Lower leg skin (tissue), 4 donors: ENCODE results near the gene ASPSCR1. TPM values are rescaled to one million over a fixed set of nuclear protein-coding genes. Genes with fewer than 3 reads are reported as not detected.

Source experiments
- DNase-seq, 2 donors: peaks; one replicate each; pipeline ENCODE4 v3.0.0-alpha.2; 2019; ENCODE audit warnings: low spot score in 2 of 2
- H3K4me3 ChIP-seq: fragments of 200-600 bp; sonication (generic); 2 replicates; pipeline ENCODE4 v1.5.1; 2017; ENCODE audit warnings: mild to moderate bottlenecking, low read depth; ENCODE audit not compliant: poor library complexity, severe bottlenecking
- CTCF ChIP-seq, 3 donors: fragments of 450-650 bp; IDR thresholded peaks; one replicate each; pipeline ENCODE4 v1.5.1; 2016; ENCODE audit warnings: antibody characterized with exemption in 3 of 3, mild to moderate bottlenecking in 3 of 3, moderate library complexity in 2 of 3
- POLR2A ChIP-seq, 2 donors: fragments of 450-650 bp; IDR thresholded peaks; one replicate each; pipeline ENCODE4 v1.6.1; 2016 to 2017; ENCODE audit warnings: antibody characterized with exemption in 2 of 2, mild to moderate bottlenecking in 1 of 2, moderate library complexity in 1 of 2
- WGBS, 2 donors: methylation state at CpG; one replicate each; pipeline ENCODE4 v1.1.5; 2018; 5-methylcytosine and 5-hydroxymethylcytosine counted together
- intact Hi-C: fragments of 100-400 bp; cut with DNase I; formaldehyde crosslinking; loops from one replicate; pipeline ENCODE4 v1.15.0; 2023; ENCODE audit warnings: low total_unique reads
- total RNA-seq, 4 donors: library from RNA; depleted of rRNA; stranded (reverse); fragments of >200 nt; gene quantifications; one replicate each; pipeline ENCODE4 v1.1.0, GENCODE V29; 2016

ASPSCR1 gene
- total RNA-seq, 4 donors from 2014 or later = 24.0 to 31.5 (median 27.4) TPM

DNA sequence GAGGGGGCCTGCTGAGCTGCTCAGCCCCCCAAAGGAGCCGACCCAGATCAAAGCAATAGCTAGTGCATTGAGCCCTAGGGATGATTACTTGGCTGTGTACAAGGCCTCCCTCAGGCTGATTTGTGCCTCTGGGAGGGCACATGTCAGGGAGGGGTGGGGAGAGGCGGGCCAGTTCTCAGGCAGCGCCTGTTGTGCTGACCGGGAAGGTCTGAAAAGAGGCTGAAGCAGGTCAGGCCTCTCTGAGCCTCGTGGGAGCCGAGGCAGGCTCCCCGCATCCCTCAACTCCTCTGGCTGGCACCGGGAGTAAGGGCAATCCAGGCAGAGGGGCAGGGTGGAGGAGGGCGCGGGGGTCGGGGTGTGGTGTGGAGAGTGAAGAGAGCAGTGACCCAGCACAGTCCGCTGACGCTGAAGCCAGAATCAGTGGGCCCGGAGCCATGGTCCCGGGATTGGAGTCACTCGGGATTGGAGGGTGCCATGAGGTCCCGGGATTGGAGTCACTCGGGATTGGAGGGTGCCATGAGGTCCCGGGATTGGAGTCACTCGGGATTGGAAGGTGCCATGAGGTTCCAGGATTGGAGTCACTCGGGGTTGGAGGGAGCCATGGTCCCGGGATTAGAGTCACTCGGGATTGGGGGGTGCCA lies 57.1 kb downstream of the ASPSCR1 start:
- intact Hi-C loops = loop anchor here (5.0 kb wide), 1 partner anchor 328 kb away; no protein-coding TSS in a partner anchor

GRCh38 chr17:82035488-82035887 lies 58.1 kb downstream of the ASPSCR1 start:
- WGBS, 2 donors = 85 to 91% methylated on average over 8 of the region's 8 CpGs
- DNase-seq = no peak
- no peak overlapping the region for H3K4me3 ChIP-seq
- intact Hi-C loops = no loop called here
- TF ChIP-seq CTCF (IDR thresholded peaks at IDR 0.05) (no peak), POLR2A (IDR thresholded peaks at IDR 0.05) (no peak)

More for the DNA sequence above, 57.1 kb downstream of the ASPSCR1 start:
- TF ChIP-seq POLR2A (IDR thresholded peaks at IDR 0.05) (no peak), CTCF (IDR thresholded peaks at IDR 0.05) (no peak)
- WGBS, 2 donors = 77% methylated on average over 21 to 23 of the region's 23 CpGs
- no peak for DNase-seq
- no peak overlapping the region for H3K4me3 ChIP-seq

- DNase-seq = no peak
- intact Hi-C loops = no loop called here
- no peak for TF ChIP-seq POLR2A (IDR thresholded peaks at IDR 0.05)
- no peak for TF ChIP-seq CTCF (IDR thresholded peaks at IDR 0.05)
- 74 to 81% methylated on average over 13 to 17 of the region's 20 CpGs for WGBS, 2 donors
- H3K4me3 ChIP-seq = no peak overlapping the region
Measured at GRCh38 chr17:82035956-82036633, 58.7 kb downstream of the ASPSCR1 start.

GRCh38 chr17:82036634-82037091 lies 59.2 kb downstream of the ASPSCR1 start:
- WGBS, 2 donors = 29 to 37% methylated on average over 20 to 23 of the region's 23 CpGs
- intact Hi-C loops = no loop called here
- H3K4me3 ChIP-seq = peak overlapping the region; percentile 34
- no peak for DNase-seq
- TF ChIP-seq POLR2A (IDR thresholded peaks at IDR 0.05) (no peak), CTCF (IDR thresholded peaks at IDR 0.05) (no peak)

DNA sequence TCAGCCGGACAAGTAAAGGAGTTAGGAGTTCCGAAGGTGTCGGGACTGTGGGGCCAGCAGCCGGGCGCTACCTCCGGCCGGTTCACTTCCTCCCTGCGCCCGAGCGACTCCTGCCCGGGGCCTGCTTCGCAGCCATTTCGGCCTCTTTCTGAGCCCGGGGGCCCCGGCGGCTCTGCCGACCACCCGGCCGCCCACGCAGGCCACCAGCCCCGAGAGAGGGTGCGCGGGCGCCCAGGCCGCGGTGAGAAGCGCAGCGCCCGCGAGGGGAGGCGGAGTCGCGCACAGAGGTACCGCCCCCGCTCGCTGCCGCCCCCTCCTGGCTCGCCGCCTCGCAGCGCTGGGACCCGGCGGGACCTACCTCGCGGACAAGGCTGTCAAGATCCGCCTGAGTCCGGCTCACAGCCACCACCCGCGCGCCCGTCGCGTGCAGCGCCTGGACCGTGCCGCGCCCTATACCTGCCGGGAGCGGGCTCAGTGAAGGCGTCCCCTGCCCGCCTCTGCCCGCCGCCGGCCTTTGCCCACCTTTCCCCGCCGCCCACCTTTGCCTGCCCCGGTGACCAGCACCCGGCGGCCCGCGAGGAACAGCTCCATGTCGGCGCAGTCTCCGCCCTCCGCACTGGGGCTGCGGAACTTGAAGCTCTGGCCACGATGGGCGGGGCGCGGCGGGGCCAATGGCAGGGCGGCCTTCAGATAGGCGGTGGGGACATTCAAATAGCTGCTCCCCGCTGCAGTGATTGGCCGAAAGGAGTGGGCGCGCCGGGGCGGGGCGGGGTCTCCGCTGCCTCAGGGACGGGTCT lies 59.9 kb downstream of the ASPSCR1 start, which contains the start of gene DCXR:
Gene DCXR, minus strand, starts transcription at position 606 of the 797 bp plus-strand sequence. Its CDS starts 15 bp downstream, at position 591.
- peak; percentile 98 to 99 for DNase-seq
- peak within 1 kb of the TSS; percentile 34 for H3K4me3 ChIP-seq
- intact Hi-C loops = no loop called here
- peak in 1 of 2 donors; percentile 79 for TF ChIP-seq POLR2A (IDR thresholded peaks at IDR 0.05)
- peak in 1 of 3 donors; percentile 66 for TF ChIP-seq CTCF (IDR thresholded peaks at IDR 0.05)
- WGBS, 2 donors = 1% methylated on average over 37 to 58 of the region's 92 CpGs
